WTC11 (cell line): ENCODE data around the gene LYSMD1. TPM values are rescaled to one million over a fixed set of nuclear protein-coding genes. Genes with fewer than 3 reads are reported as not detected.

Experiments
- ATAC-seq: fragments of 200-7000 bp; cut with Tn5 transposase; 2 replicates; pipeline ENCODE4 v1.10.0; 2021; ENCODE audit warnings: mild to moderate bottlenecking, moderate library complexity
- CTCF ChIA-PET: fragments of 300-600 bp; sonication (Branson Sonifier 250); formaldehyde crosslinking; loops from one replicate; lab custom pipeline; 2021; ENCODE audit warnings: antibody characterized with exemption; lab: Charles Lee
- POLR2A ChIA-PET: fragments of 350-600 bp; sonication (Branson Sonifier 250); formaldehyde crosslinking; loops from one replicate; lab custom pipeline; 2021; ENCODE audit warnings: antibody characterized with exemption; lab: Charles Lee
- DNase-seq: peaks from one replicate; pipeline ENCODE4 v3.0.0; 2021; ENCODE audit warnings: low spot score
- H3K27ac Mint-ChIP-seq: 2 replicates; pipeline ENCODE4 v1.8.0; 2021; ENCODE audit warnings: mixed read lengths
- H3K27me3 Mint-ChIP-seq: 2 replicates; pipeline ENCODE4 v1.8.0; 2021; ENCODE audit warnings: low read depth, mild to moderate bottlenecking, moderate library complexity, mixed read lengths
- H3K36me3 Mint-ChIP-seq: 2 replicates; pipeline ENCODE4 v1.8.0; 2021; ENCODE audit warnings: mixed read lengths
- H3K4me1 Mint-ChIP-seq: 2 replicates; pipeline ENCODE4 v1.8.0; 2022; ENCODE audit warnings: mixed read lengths
- H3K4me3 Mint-ChIP-seq: 2 replicates; pipeline ENCODE4 v1.8.0; 2021; ENCODE audit warnings: mild to moderate bottlenecking, moderate library complexity, mixed read lengths
- H3K9me3 Mint-ChIP-seq: 2 replicates; pipeline ENCODE4 v1.8.0; 2021; ENCODE audit warnings: mixed read lengths
- CREB1 ChIP-seq: sonication (generic); formaldehyde crosslinking; IDR thresholded peaks from 2 replicates; pipeline ENCODE4 v1.8.0; 2023; ENCODE audit warnings: mild to moderate bottlenecking, missing genetic modification reagents
- GABPB1 ChIP-seq: sonication (generic); formaldehyde crosslinking; IDR thresholded peaks from 2 replicates; pipeline ENCODE4 v1.8.1; 2023; ENCODE audit warnings: mild to moderate bottlenecking, missing genetic modification reagents
- GRHL2 ChIP-seq: fragments of 250-450 bp; sonication (Bioruptor Pico); IDR thresholded peaks from 2 replicates; pipeline ENCODE4 v1.8.0; 2022; ENCODE audit warnings: mild to moderate bottlenecking, moderate library complexity; ENCODE audit not compliant: insufficient replicate concordance, severe bottlenecking
- IRF2 ChIP-seq: sonication (generic); formaldehyde crosslinking; IDR thresholded peaks from 2 replicates; pipeline ENCODE4 v1.8.0; 2022; ENCODE audit warnings: low read depth, missing genetic modification reagents, borderline replicate concordance
- JUN ChIP-seq: sonication (generic); formaldehyde crosslinking; IDR thresholded peaks from 2 replicates; pipeline ENCODE4 v1.8.0; 2023; ENCODE audit warnings: mild to moderate bottlenecking, missing genetic modification reagents
- KAT7 ChIP-seq: sonication (generic); formaldehyde crosslinking; IDR thresholded peaks from 2 replicates; pipeline ENCODE4 v1.8.1; 2023; ENCODE audit warnings: missing genetic modification reagents, mild to moderate bottlenecking, borderline replicate concordance
- MXD4 ChIP-seq: fragments of 250-450 bp; sonication (Bioruptor Pico); IDR thresholded peaks from 2 replicates; pipeline ENCODE4 v1.8.0; 2021; ENCODE audit warnings: mild to moderate bottlenecking, moderate library complexity, borderline replicate concordance
- NR2C2 ChIP-seq: sonication (generic); formaldehyde crosslinking; IDR thresholded peaks from 2 replicates; pipeline ENCODE4 v1.8.0; 2022; ENCODE audit warnings: mild to moderate bottlenecking, missing genetic modification reagents
- PRRX2 ChIP-seq: fragments of 250-450 bp; sonication (Bioruptor Pico); IDR thresholded peaks from 2 replicates; pipeline ENCODE4 v1.8.0; 2021; ENCODE audit warnings: mild to moderate bottlenecking
- SMAD3 ChIP-seq: sonication (generic); formaldehyde crosslinking; IDR thresholded peaks from 2 replicates; pipeline ENCODE4 v1.8.0; 2022; ENCODE audit warnings: missing genetic modification reagents, mild to moderate bottlenecking, borderline replicate concordance
- TEAD4 ChIP-seq: sonication (generic); formaldehyde crosslinking; IDR thresholded peaks from 2 replicates; pipeline ENCODE4 v1.8.0; 2022; ENCODE audit warnings: mild to moderate bottlenecking, missing genetic modification reagents
- total RNA-seq: library from RNA; stranded (reverse); gene quantifications from 3 replicates; pipeline ENCODE4 v1.2.3, GENCODE V29; 2021
- TF ChIP-seq, protein P1 (sequence below): sonication (generic); formaldehyde crosslinking; IDR thresholded peaks from 2 replicates; pipeline ENCODE4 v1.8.1; 2023; ENCODE audit warnings: mild to moderate bottlenecking, moderate library complexity, missing genetic modification reagents
- TF ChIP-seq, protein P2 (sequence below): sonication (generic); formaldehyde crosslinking; IDR thresholded peaks from 2 replicates; pipeline ENCODE4 v1.8.1; 2023; ENCODE audit warnings: mild to moderate bottlenecking, missing genetic modification reagents
- TF ChIP-seq, protein P3 (sequence below): fragments of 250-450 bp; sonication (Bioruptor Pico); conservative IDR thresholded peaks from 2 replicates; pipeline ENCODE4 v1.9.0; 2021; ENCODE audit warnings: mild to moderate bottlenecking
- TF ChIP-seq, protein P4 (sequence below): sonication (generic); formaldehyde crosslinking; IDR thresholded peaks from 2 replicates; pipeline ENCODE4 v1.8.1; 2023; ENCODE audit warnings: mild to moderate bottlenecking, missing genetic modification reagents, moderate library complexity
- TF ChIP-seq, protein P5 (sequence below): sonication (generic); formaldehyde crosslinking; IDR thresholded peaks from 2 replicates; pipeline ENCODE4 v1.8.0; 2023; ENCODE audit warnings: mild to moderate bottlenecking, missing genetic modification reagents
- TF ChIP-seq, protein P6 (sequence below): sonication (generic); formaldehyde crosslinking; IDR thresholded peaks from 2 replicates; pipeline ENCODE4 v1.8.0; 2023; ENCODE audit warnings: missing genetic modification reagents
- TF ChIP-seq, protein P7 (sequence below): fragments of 250-450 bp; sonication (Bioruptor Pico); IDR thresholded peaks from 2 replicates; pipeline ENCODE4 v1.9.0; 2021; ENCODE audit warnings: moderate library complexity, mild to moderate bottlenecking, inconsistent platforms, borderline replicate concordance

LYSMD1 gene
- total RNA-seq, 1 experiment from 2014 or later = 7.8 TPM

DNA sequence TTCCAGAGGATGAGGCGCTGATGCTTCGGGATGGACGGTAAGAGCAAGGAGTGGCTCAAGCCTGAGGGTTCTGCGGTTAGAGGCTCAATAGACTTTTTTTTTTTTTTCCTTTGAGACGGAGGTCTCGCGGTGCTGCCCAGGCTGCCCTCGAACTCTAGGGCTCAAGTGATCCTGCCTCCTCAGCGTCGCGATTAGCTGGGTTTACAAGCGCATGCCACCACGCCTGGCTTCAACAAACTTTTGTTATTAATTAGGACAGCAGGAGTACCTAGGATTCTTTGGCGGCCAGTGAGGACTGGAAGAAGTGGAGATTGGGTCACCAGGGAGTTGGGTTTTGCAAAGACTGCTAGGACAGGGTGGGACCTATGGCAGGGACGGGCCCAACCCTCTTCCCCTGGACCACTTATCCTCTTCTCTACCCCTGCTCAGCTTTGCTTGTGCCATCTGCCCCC is 829 bp upstream of the LYSMD1 start:
- POLR2A ChIA-PET = interaction anchor here (0.5 to 0.7 kb wide), 2 partner anchors 23 to 103 kb away, joined by 5 read pairs; partner anchors contain the start of gene VPS72
- CTCF ChIA-PET = interaction anchor here (1.6 to 4.1 kb wide), 2 partner anchors 9 to 66 kb away, joined by 7 to 39 read pairs; partner anchors contain the start of gene TMOD4

DNA sequence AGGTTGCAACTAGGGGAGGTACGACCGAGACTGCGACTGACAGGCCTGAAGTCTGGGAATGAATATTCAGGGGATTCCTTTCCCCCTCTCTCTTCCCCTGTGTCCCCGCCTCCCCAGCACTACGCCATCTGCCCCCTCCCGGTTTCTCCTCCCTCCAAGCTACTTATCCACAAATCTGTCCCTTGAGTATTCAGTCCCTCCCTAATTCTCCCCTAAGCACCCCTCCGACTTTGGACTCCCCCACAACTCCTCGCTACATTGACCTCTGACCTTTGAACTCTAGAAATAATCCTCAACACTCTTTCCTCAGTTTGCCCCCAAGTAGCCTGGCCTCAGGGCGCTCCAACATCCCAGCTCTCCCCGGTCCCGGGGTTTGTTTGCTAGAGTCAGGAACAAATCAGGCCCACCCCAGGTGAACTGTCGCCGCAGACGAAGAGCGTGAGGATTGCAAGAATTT is 393 bp downstream of the LYSMD1 start:
- Mint-ChIP-seq H3K4me3 (peak overlapping the region; percentile 99), H3K36me3 (peaks cover 31% of the 10 kb centered on the region), H3K27me3 (no peaks in the 10 kb centered on the region; the same call in 1 of the 2 replicates), H3K4me1 (peaks cover 15% of the 10 kb centered on the region), H3K27ac (peak overlapping the region; percentile 99), H3K9me3 (no peaks in the 10 kb centered on the region)
- ATAC-seq = peak; percentile 76
- ChIA-PET POLR2A (interaction anchor here (0.6 to 1.3 kb wide), 6 partner anchors 20 to 105 kb away, joined by 3 to 4 read pairs (median 3); partner anchors contain the start of gene MLLT11), CTCF (interaction anchor here (0.5 to 4.1 kb wide), 13 partner anchors 8 to 627 kb away, joined by 3 to 39 read pairs (median 5); partner anchors contain the start of genes C1orf56, CDC42SE1, GABPB2 and MLLT11)
- peak; percentile 77 for DNase-seq
- TF ChIP-seq, protein P1, sequence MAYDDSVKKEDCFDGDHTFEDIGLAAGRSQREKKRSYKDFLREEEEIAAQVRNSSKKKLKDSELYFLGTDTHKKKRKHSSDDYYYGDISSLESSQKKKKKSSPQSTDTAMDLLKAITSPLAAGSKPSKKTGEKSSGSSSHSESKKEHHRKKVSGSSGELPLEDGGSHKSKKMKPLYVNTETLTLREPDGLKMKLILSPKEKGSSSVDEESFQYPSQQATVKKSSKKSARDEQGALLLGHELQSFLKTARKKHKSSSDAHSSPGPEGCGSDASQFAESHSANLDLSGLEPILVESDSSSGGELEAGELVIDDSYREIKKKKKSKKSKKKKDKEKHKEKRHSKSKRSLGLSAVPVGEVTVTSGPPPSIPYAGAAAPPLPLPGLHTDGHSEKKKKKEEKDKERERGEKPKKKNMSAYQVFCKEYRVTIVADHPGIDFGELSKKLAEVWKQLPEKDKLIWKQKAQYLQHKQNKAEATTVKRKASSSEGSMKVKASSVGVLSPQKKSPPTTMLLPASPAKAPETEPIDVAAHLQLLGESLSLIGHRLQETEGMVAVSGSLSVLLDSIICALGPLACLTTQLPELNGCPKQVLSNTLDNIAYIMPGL (CRISPR knock-in tag) = peak; percentile 59; the same call in 1 of the 2 replicates
- TF ChIP-seq NR2C2 (CRISPR knock-in tag) (peak; percentile 85), KAT7 (CRISPR knock-in tag) (no peak), SMAD3 (no peak), MXD4 (CRISPR knock-in tag) (no peak)
- TF ChIP-seq, protein P2, sequence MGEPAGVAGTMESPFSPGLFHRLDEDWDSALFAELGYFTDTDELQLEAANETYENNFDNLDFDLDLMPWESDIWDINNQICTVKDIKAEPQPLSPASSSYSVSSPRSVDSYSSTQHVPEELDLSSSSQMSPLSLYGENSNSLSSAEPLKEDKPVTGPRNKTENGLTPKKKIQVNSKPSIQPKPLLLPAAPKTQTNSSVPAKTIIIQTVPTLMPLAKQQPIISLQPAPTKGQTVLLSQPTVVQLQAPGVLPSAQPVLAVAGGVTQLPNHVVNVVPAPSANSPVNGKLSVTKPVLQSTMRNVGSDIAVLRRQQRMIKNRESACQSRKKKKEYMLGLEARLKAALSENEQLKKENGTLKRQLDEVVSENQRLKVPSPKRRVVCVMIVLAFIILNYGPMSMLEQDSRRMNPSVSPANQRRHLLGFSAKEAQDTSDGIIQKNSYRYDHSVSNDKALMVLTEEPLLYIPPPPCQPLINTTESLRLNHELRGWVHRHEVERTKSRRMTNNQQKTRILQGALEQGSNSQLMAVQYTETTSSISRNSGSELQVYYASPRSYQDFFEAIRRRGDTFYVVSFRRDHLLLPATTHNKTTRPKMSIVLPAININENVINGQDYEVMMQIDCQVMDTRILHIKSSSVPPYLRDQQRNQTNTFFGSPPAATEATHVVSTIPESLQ (CRISPR knock-in tag) = no peak

More for the DNA sequence above, 829 bp upstream of the LYSMD1 start:
- Mint-ChIP-seq H3K4me3 (peak overlapping the region; percentile 99), H3K27me3 (no peaks in the 10 kb centered on the region; the same call in 1 of the 2 replicates), H3K36me3 (peaks cover 24% of the 10 kb centered on the region), H3K9me3 (no peaks in the 10 kb centered on the region), H3K27ac (peak overlapping the region; percentile 99), H3K4me1 (peaks cover 15% of the 10 kb centered on the region)
- no peak for TF ChIP-seq TEAD4 (CRISPR knock-in tag)
- no peak for TF ChIP-seq GRHL2
- TF ChIP-seq GABPB1 (CRISPR knock-in tag) = no peak
- no peak for TF ChIP-seq CREB1 (CRISPR knock-in tag)
- TF ChIP-seq JUN (CRISPR knock-in tag) = no peak
- TF ChIP-seq, protein P3, sequence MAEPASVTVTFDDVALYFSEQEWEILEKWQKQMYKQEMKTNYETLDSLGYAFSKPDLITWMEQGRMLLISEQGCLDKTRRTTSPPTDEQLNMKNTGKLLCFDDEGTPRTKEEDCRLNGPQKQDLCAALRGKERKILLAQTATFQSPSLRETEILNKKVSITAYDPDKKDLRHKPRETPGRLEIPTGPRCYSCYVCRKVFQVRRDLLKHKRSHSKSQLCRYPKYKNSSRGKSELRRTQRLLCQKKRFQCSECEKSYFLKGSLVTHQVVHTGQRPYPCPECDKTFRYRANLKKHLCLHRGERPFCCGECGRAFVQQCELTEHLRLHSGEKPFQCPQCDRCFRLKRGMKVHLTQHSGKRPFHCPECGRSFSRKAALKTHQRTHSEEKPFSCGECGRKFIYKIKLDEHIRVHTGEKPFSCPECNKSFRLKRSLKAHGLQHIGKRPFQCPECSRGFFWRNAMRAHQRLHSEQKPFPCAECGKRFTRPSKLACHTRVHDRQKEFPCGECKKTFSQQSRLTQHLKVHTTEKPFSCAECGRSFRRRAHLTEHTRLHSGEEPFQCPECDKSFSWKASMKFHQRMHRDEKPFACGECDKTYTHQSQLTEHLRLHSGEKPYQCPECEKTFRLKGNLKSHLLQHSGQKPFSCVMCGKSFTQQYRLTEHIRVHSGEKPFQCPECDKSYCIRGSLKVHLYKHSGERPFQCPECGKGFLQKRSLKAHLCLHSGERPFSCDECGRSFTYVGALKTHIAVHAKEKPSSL (CRISPR knock-in tag) = no peak
- TF ChIP-seq, protein P4, sequence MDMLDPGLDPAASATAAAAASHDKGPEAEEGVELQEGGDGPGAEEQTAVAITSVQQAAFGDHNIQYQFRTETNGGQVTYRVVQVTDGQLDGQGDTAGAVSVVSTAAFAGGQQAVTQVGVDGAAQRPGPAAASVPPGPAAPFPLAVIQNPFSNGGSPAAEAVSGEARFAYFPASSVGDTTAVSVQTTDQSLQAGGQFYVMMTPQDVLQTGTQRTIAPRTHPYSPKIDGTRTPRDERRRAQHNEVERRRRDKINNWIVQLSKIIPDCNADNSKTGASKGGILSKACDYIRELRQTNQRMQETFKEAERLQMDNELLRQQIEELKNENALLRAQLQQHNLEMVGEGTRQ = no peak
- TF ChIP-seq, protein P5, sequence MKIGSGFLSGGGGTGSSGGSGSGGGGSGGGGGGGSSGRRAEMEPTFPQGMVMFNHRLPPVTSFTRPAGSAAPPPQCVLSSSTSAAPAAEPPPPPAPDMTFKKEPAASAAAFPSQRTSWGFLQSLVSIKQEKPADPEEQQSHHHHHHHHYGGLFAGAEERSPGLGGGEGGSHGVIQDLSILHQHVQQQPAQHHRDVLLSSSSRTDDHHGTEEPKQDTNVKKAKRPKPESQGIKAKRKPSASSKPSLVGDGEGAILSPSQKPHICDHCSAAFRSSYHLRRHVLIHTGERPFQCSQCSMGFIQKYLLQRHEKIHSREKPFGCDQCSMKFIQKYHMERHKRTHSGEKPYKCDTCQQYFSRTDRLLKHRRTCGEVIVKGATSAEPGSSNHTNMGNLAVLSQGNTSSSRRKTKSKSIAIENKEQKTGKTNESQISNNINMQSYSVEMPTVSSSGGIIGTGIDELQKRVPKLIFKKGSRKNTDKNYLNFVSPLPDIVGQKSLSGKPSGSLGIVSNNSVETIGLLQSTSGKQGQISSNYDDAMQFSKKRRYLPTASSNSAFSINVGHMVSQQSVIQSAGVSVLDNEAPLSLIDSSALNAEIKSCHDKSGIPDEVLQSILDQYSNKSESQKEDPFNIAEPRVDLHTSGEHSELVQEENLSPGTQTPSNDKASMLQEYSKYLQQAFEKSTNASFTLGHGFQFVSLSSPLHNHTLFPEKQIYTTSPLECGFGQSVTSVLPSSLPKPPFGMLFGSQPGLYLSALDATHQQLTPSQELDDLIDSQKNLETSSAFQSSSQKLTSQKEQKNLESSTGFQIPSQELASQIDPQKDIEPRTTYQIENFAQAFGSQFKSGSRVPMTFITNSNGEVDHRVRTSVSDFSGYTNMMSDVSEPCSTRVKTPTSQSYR (CRISPR knock-in tag) = no peak
- TF ChIP-seq PRRX2 (CRISPR knock-in tag) = no peak
- no peak for TF ChIP-seq IRF2
- TF ChIP-seq, protein P6, sequence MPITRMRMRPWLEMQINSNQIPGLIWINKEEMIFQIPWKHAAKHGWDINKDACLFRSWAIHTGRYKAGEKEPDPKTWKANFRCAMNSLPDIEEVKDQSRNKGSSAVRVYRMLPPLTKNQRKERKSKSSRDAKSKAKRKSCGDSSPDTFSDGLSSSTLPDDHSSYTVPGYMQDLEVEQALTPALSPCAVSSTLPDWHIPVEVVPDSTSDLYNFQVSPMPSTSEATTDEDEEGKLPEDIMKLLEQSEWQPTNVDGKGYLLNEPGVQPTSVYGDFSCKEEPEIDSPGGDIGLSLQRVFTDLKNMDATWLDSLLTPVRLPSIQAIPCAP (CRISPR knock-in tag) = no peak
- TF ChIP-seq, protein P7, sequence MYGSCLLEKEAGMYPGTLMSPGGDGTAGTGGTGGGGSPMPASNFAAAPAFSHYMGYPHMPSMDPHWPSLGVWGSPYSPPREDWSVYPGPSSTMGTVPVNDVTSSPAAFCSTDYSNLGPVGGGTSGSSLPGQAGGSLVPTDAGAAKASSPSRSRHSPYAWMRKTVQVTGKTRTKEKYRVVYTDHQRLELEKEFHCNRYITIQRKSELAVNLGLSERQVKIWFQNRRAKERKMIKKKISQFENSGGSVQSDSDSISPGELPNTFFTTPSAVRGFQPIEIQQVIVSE (CRISPR knock-in tag) = no peak
- TF ChIP-seq MXD4 (CRISPR knock-in tag) = no peak
- TF ChIP-seq, protein P1 (CRISPR knock-in tag) = no peak
- ATAC-seq (peak; percentile 2), DNase-seq (no peak)
